Measurements from ENCODE around the gene PRDX6.
"Not testable (repeated sequence)": the region's sequence is repeated elsewhere in the genome, so short reads cannot be mapped to it uniquely, and the experiment has no call there.

PRDX6 gene

GRCh38 chr1:173508541-173508940, 31.4 kb downstream of the PRDX6 start:
- H3K4me2 ChIP-seq: no peak overlapping the region
- H3K9ac ChIP-seq: no peak overlapping the region
- no peak overlapping the region for H3K4me3 ChIP-seq
- no peaks in the 10 kb centered on the region for H4K20me1 ChIP-seq
- H3K9me3 ChIP-seq: no peaks in the 10 kb centered on the region
- no peak overlapping the region for H3K27ac ChIP-seq
- no peak for TF ChIP-seq Cebpa-rat (IDR thresholded peaks at IDR 0.05)
- H3K36me3 ChIP-seq: no peaks in the 10 kb centered on the region
- H3K4me1 ChIP-seq: no peaks in the 10 kb centered on the region
- no peaks in the 10 kb centered on the region for H3K27me3 ChIP-seq

GRCh38 chr1:173509797-173510196, 32.7 kb downstream of the PRDX6 start:
- Histone ChIP-seq H3K27ac (no peak overlapping the region), H3K9ac (no peak overlapping the region), H3K4me1 (no peaks in the 10 kb centered on the region), H3K36me3 (no peaks in the 10 kb centered on the region), H3K9me3 (no peaks in the 10 kb centered on the region), H3K4me3 (no peak overlapping the region), H3K4me2 (no peak overlapping the region), H3K27me3 (no peaks in the 10 kb centered on the region), H4K20me1 (no peaks in the 10 kb centered on the region)
- no peak for TF ChIP-seq Cebpa-rat (IDR thresholded peaks at IDR 0.05)

GRCh38 chr1:173514503-173514902, 37.4 kb downstream of the PRDX6 start:
- not testable (repeated sequence) for H3K27me3 ChIP-seq, H3K9me3 ChIP-seq, H3K27ac ChIP-seq, H3K9ac ChIP-seq, H4K20me1 ChIP-seq, H3K4me2 ChIP-seq, H3K4me1 ChIP-seq, H3K36me3 ChIP-seq, H3K4me3 ChIP-seq

- H3K27me3 ChIP-seq: no peaks in the 10 kb centered on the region
- H3K4me2 ChIP-seq: no peak overlapping the region
- no peak overlapping the region for H3K4me3 ChIP-seq
- H3K27ac ChIP-seq: no peak overlapping the region
- H3K9me3 ChIP-seq: no peaks in the 10 kb centered on the region
- no peaks in the 10 kb centered on the region for H3K4me1 ChIP-seq
- H3K36me3 ChIP-seq: no peaks in the 10 kb centered on the region
- no peak for TF ChIP-seq Cebpa-rat (IDR thresholded peaks at IDR 0.05)
- no peaks in the 10 kb centered on the region for H4K20me1 ChIP-seq
- no peak overlapping the region for H3K9ac ChIP-seq
Measured at GRCh38 chr1:173520799-173521198, 43.7 kb downstream of the PRDX6 start.

- H3K9me3 ChIP-seq: no peaks in the 10 kb centered on the region
- no peaks in the 10 kb centered on the region for H3K4me1 ChIP-seq
- no peaks in the 10 kb centered on the region for H3K27me3 ChIP-seq
- H3K36me3 ChIP-seq: no peaks in the 10 kb centered on the region
- H3K4me2 ChIP-seq: no peak overlapping the region
- no peak overlapping the region for H3K27ac ChIP-seq
- H3K4me3 ChIP-seq: no peak overlapping the region
- H3K9ac ChIP-seq: no peak overlapping the region
- TF ChIP-seq Cebpa-rat (IDR thresholded peaks at IDR 0.05): no peak
- H4K20me1 ChIP-seq: no peaks in the 10 kb centered on the region
Measured at GRCh38 chr1:173523329-173523728, 46.2 kb downstream of the PRDX6 start.

GRCh38 chr1:173525926-173526325, 48.8 kb downstream of the PRDX6 start:
- no peaks in the 10 kb centered on the region for H3K4me1 ChIP-seq
- H3K4me2 ChIP-seq: no peak overlapping the region
- H4K20me1 ChIP-seq: no peaks in the 10 kb centered on the region
- H3K27ac ChIP-seq: no peak overlapping the region
- H3K9me3 ChIP-seq: no peaks in the 10 kb centered on the region
- H3K27me3 ChIP-seq: no peaks in the 10 kb centered on the region
- H3K36me3 ChIP-seq: no peaks in the 10 kb centered on the region
- no peak overlapping the region for H3K9ac ChIP-seq
- no peak overlapping the region for H3K4me3 ChIP-seq
- TF ChIP-seq Cebpa-rat (IDR thresholded peaks at IDR 0.05): no peak

DNA sequence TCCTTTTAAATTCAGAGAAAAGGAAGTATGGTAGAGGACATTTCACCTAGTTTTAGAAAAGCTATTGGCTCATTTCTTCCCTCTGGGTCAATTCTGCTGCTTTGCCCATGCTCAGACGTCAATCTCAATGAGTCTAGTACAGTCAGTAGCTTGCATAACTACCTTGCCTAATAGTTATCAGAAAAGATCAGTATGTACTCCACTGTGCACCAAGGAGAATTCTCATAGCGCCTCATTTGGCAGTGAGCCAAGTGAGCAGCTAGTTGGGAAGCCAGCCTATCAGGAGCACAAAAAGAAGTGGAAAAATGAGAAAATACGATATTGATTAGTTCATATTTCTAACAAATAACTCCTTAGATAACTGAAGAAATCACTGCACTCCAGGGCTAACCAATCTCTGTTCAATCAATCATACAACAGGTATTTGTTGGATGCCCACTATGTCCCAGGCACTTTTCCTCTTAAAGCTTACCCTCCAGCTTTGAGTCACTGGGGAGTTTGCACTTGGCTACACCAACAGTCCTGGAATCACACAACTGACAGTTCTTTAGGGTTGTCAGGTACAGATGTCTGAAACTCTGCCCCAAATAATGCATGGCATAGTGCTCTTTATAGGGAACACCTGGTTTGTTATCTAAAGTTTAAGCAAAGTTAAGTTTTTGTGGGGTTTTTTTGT, 50.2 kb downstream of the PRDX6 start:
- Histone ChIP-seq H3K4me3 (no peak overlapping the region), H3K4me1 (no peaks in the 10 kb centered on the region), H3K9ac (no peak overlapping the region), H4K20me1 (no peaks in the 10 kb centered on the region), H3K9me3 (no peaks in the 10 kb centered on the region), H3K36me3 (no peaks in the 10 kb centered on the region), H3K27me3 (no peaks in the 10 kb centered on the region), H3K4me2 (no peak overlapping the region), H3K27ac (no peak overlapping the region)
- TF ChIP-seq Cebpa-rat (IDR thresholded peaks at IDR 0.05): no peak

- H3K27me3 ChIP-seq: no peaks in the 10 kb centered on the region
- H3K9me3 ChIP-seq: no peaks in the 10 kb centered on the region
- H3K36me3 ChIP-seq: no peaks in the 10 kb centered on the region
- H3K4me3 ChIP-seq: no peak overlapping the region
- TF ChIP-seq Cebpa-rat (IDR thresholded peaks at IDR 0.05): no peak
- H4K20me1 ChIP-seq: no peaks in the 10 kb centered on the region
- H3K4me1 ChIP-seq: no peaks in the 10 kb centered on the region
- no peak overlapping the region for H3K9ac ChIP-seq
- H3K4me2 ChIP-seq: no peak overlapping the region
- no peak overlapping the region for H3K27ac ChIP-seq
Measured at GRCh38 chr1:173529106-173529505, 52.0 kb downstream of the PRDX6 start.

DNA sequence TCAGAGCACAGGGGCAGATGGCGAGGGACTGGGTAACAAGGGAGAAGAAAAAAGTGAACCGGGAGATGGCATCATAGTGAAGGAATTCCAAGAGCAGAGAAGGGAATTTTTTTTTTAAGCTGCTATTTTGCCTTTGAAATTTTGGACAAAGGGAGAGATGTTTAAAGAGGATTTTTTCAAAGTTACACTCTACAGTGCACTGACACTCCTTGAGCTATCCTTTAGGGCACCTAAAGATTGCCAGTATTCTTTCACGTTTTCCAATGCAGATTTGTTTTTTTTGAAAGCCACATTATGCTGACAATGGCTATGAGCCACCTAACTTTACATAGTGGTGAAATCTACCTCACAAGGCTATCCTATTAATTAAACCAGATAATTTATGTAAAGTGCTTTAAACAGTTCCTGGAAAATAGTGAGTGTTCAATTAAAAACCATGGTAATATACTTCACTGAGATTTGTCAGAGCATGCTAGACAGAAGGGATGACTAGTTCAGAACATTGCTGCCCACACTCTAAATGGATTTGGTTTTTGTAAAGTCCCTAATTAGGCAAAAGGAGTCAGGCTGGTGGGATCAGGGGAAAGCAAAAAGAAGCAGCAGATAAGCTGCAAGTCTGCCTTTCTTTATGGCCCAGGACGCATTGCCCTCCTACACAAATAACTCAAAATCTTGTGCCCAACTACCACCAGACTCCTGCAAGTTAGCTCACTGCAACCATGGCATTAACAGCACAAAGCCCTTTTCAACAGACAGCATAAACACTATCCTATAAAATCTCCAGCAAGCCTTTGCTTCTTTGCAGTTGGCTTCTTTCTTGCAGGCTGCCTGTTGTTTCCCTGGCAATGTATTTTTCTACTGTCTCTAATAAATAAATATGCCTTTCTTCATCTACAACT, 53.9 kb downstream of the PRDX6 start:
- Histone ChIP-seq H3K27ac (no peak overlapping the region), H3K36me3 (no peaks in the 10 kb centered on the region), H3K4me2 (no peak overlapping the region), H3K4me1 (no peaks in the 10 kb centered on the region), H3K4me3 (no peak overlapping the region), H3K9ac (no peak overlapping the region), H3K27me3 (no peaks in the 10 kb centered on the region), H3K9me3 (no peaks in the 10 kb centered on the region), H4K20me1 (no peaks in the 10 kb centered on the region)
- TF ChIP-seq Cebpa-rat (IDR thresholded peaks at IDR 0.05): no peak

- H3K36me3 ChIP-seq: no peaks in the 10 kb centered on the region
- TF ChIP-seq Cebpa-rat (IDR thresholded peaks at IDR 0.05): no peak
- no peaks in the 10 kb centered on the region for H3K9me3 ChIP-seq
- no peak overlapping the region for H3K4me2 ChIP-seq
- no peaks in the 10 kb centered on the region for H4K20me1 ChIP-seq
- no peaks in the 10 kb centered on the region for H3K27me3 ChIP-seq
- no peak overlapping the region for H3K9ac ChIP-seq
- H3K4me1 ChIP-seq: no peaks in the 10 kb centered on the region
- no peak overlapping the region for H3K27ac ChIP-seq
- H3K4me3 ChIP-seq: no peak overlapping the region
Measured at GRCh38 chr1:173532237-173532636, 55.1 kb downstream of the PRDX6 start.

Measured in BLaER1 (cell line).